Panc1 (cell line): ENCODE data around the gene CDH13. TPM values are rescaled to one million over a fixed set of nuclear protein-coding genes. Genes with fewer than 3 reads are reported as not detected.

Experiments used
- ATAC-seq: fragments of 200-7000 bp; cut with Tn5 transposase; 2 replicates; pipeline ENCODE4 v1.9.1; 2020; ENCODE audit warnings: mild to moderate bottlenecking, moderate library complexity
- BruUV-seq: library from RNA; stranded (reverse); fragments of 400-500 nt; replicated peaks from 2 replicates; lab custom pipeline; 2021; lab: Mats Ljungman, UMichigan
- CTCF ChIA-PET: fragments of 300-600 bp; sonication (Branson Sonifier 250); formaldehyde crosslinking; loops from one replicate; lab custom pipeline; 2022; ENCODE audit warnings: antibody characterized with exemption; lab: Charles Lee
- POLR2A ChIA-PET: fragments of 300-600 bp; sonication (Branson Sonifier 250); formaldehyde crosslinking; loops from one replicate; lab custom pipeline; 2022; ENCODE audit warnings: antibody characterized with exemption; lab: Charles Lee
- DNase-seq: peaks from one replicate; pipeline ENCODE4 v3.0.0-alpha.2; 2010; ENCODE audit warnings: low read depth, low spot score
- H3K27ac ChIP-seq: 2 replicates; pipeline ENCODE4 v1.5.1; 2011; ENCODE audit warnings: mild to moderate bottlenecking, low read length, inconsistent platforms
- H3K27me3 ChIP-seq: fragments of 200-500 bp; sonication (Bioruptor generic); 2 replicates; pipeline ENCODE4 v1.6.0; 2014; ENCODE audit warnings: low read length, inconsistent platforms; ENCODE audit not compliant: control insufficient read depth, insufficient read depth
- H3K36me3 ChIP-seq: fragments of 200-500 bp; sonication (Bioruptor generic); 2 replicates; pipeline ENCODE4 v1.5.1; 2014; ENCODE audit warnings: inconsistent platforms, mild to moderate bottlenecking, low read length, moderate library complexity; ENCODE audit not compliant: control insufficient read depth, insufficient read depth
- H3K4me1 ChIP-seq: 2 replicates; pipeline ENCODE4 v1.5.1; 2011; ENCODE audit warnings: inconsistent platforms, mild to moderate bottlenecking, low read length, moderate library complexity; ENCODE audit not compliant: control insufficient read depth, insufficient read depth
- H3K4me3 ChIP-seq, 2 experiments: 2 replicates each; pipeline ENCODE4 v1.5.1; 2011 to 2012; ENCODE audit warnings: low read depth in 2 of 2, low read length in 2 of 2, mild to moderate bottlenecking in 2 of 2, inconsistent platforms in 1 of 2, moderate library complexity in 1 of 2
- H3K9me3 ChIP-seq: fragments of 200-500 bp; sonication (Bioruptor generic); 2 replicates; pipeline ENCODE4 v1.5.1; 2014; ENCODE audit warnings: low read depth, mild to moderate bottlenecking, inconsistent platforms, low read length, moderate library complexity; ENCODE audit not compliant: control insufficient read depth, insufficient read depth
- POLR2AphosphoS5 ChIP-seq: IDR thresholded peaks from 2 replicates; pipeline ENCODE4 v1.6.1; 2012; ENCODE audit warnings: mild to moderate bottlenecking, low read depth, low read length, moderate library complexity
- REST ChIP-seq, 2 experiments: IDR thresholded peaks; 2 replicates each; pipeline ENCODE4 v1.6.1; 2011 to 2012; ENCODE audit warnings: low read depth in 2 of 2, control low read depth in 1 of 2, low read length in 1 of 2, mild to moderate bottlenecking in 1 of 2, moderate library complexity in 1 of 2; ENCODE audit not compliant: insufficient read depth in 1 of 2
- SIN3A ChIP-seq: IDR thresholded peaks from 2 replicates; pipeline ENCODE4 v1.6.1; 2012; ENCODE audit warnings: low read depth, mild to moderate bottlenecking, low read length, moderate library complexity, borderline replicate concordance; ENCODE audit not compliant: insufficient read depth
- TCF7L2 ChIP-seq: IDR thresholded peaks from 2 replicates; pipeline ENCODE4 v1.6.1; 2011; ENCODE audit warnings: mild to moderate bottlenecking, low read depth, low read length, inconsistent platforms
- in situ Hi-C: cut with HindIII; loops from 2 replicates; pipeline ENCODE4 v1.10.0; 2016; ENCODE audit warnings: low sequenced_read_pairs, low pct_unique_long_range_greater_than_20kb
- intact Hi-C: fragments of 100-400 bp; cut with micrococcal nuclease; formaldehyde crosslinking; loops from one replicate; pipeline ENCODE4 v1.10.0; 2022; ENCODE audit not compliant: unreplicated experiment
- total RNA-seq: library from RNA; stranded (reverse); gene quantifications from one replicate; pipeline ENCODE4 v1.2.1, GENCODE V29; 2021; ENCODE audit not compliant: unreplicated experiment
- TF ChIP-seq, protein P1 (sequence below): fragments of 450-650 bp; IDR thresholded peaks from 2 replicates; pipeline ENCODE4 v1.5.1; 2017; ENCODE audit warnings: mild to moderate bottlenecking

CDH13 gene
- total RNA-seq, 1 experiment from 2014 or later: not detected

GRCh38 chr16:83666449-83666848, 1039.7 kb downstream of the CDH13 start:
- in situ Hi-C loops: no loop called here
- no peak for TF ChIP-seq POLR2AphosphoS5
- no peak for TF ChIP-seq REST (IDR thresholded peaks at IDR 0.05; ENCODE audit: insufficient read depth in 1 of 2, low read depth in 2 of 2, low read length in 1 of 2)
- no peak for TF ChIP-seq SIN3A
- TF ChIP-seq, protein P1, sequence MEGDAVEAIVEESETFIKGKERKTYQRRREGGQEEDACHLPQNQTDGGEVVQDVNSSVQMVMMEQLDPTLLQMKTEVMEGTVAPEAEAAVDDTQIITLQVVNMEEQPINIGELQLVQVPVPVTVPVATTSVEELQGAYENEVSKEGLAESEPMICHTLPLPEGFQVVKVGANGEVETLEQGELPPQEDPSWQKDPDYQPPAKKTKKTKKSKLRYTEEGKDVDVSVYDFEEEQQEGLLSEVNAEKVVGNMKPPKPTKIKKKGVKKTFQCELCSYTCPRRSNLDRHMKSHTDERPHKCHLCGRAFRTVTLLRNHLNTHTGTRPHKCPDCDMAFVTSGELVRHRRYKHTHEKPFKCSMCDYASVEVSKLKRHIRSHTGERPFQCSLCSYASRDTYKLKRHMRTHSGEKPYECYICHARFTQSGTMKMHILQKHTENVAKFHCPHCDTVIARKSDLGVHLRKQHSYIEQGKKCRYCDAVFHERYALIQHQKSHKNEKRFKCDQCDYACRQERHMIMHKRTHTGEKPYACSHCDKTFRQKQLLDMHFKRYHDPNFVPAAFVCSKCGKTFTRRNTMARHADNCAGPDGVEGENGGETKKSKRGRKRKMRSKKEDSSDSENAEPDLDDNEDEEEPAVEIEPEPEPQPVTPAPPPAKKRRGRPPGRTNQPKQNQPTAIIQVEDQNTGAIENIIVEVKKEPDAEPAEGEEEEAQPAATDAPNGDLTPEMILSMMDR: no peak
- TF ChIP-seq TCF7L2: no peak
- ATAC-seq (no peak), DNase-seq (no peak)
- Histone ChIP-seq H3K36me3 (no peaks in the 10 kb centered on the region), H3K4me3 (no peak overlapping the region), H3K27me3 (no peaks in the 10 kb centered on the region), H3K9me3 (no peaks in the 10 kb centered on the region), H3K4me1 (no peaks in the 10 kb centered on the region), H3K27ac (no peak overlapping the region)
- ChIA-PET POLR2A (no interaction called here), CTCF (no interaction called here)
- intact Hi-C loops: no loop called here
- BruUV-seq: no TSS peak

DNA sequence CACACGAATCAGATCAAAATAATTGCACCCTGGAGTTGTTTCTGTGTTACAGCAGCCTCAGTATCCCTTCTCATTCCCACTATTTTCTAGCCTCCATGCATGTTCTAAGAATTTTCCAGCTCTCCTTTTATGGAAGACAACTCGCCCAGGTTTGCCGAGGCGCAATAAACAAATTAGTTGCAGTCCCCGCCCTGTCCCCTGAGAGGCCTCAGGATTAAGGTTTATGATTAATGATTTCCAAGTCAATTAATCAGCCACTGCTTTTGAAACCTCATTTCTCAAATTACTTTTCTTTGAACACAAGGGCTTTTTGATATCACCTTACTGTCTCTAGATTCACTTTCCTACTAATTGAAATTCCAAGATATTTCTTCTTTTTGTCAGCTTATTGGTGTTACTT, 1042.7 kb downstream of the CDH13 start:
- intact Hi-C loops (no loop called here), in situ Hi-C loops (no loop called here)
- Histone ChIP-seq H3K27me3 (no peaks in the 10 kb centered on the region), H3K36me3 (no peaks in the 10 kb centered on the region), H3K4me3 (no peak overlapping the region), H3K27ac (no peak overlapping the region), H3K4me1 (no peaks in the 10 kb centered on the region), H3K9me3 (no peaks in the 10 kb centered on the region)
- ChIA-PET CTCF (no interaction called here), POLR2A (no interaction called here)
- TF ChIP-seq, protein P1: no peak
- no peak for TF ChIP-seq POLR2AphosphoS5
- TF ChIP-seq SIN3A: no peak
- TF ChIP-seq REST (IDR thresholded peaks at IDR 0.05; ENCODE audit: insufficient read depth in 1 of 2, low read depth in 2 of 2, low read length in 1 of 2): no peak
- no peak for TF ChIP-seq TCF7L2
- ATAC-seq (no peak), DNase-seq (no peak)
- BruUV-seq: no TSS peak
